Activated naive CD4-positive, alpha-beta T cell treated with anti-CD3 and anti-CD28 coated beads, Interleukin-2, amount 50 U/mL, for 16 hours (primary cell): ENCODE data around the gene GPX7.
"Not testable (repeated sequence)": the region's sequence is repeated elsewhere in the genome, so short reads cannot be mapped to it uniquely, and the experiment has no call there.

ENCODE experiments used
- DNase-seq: peaks from one replicate; pipeline ENCODE4 v3.0.0-alpha.2; 2020

The GPX7 gene

GRCh38 chr1:52601991-52602855 is at the start of gene GPX7:
GPX7 (plus strand) TSS chr1:52602371; CDS start chr1:52602410, 39 bp downstream.
- peak; percentile 62 for DNase-seq

- peak; percentile 79 for DNase-seq
Observed at GRCh38 chr1:52552505-52553361, 49.4 kb upstream of the GPX7 start, which contains the start of gene TUT4. TUT4 (minus strand) TSS chr1:52553092; CDS start chr1:52526280, 26,812 bp downstream.

- DNase-seq: peak; percentile 92
Observed at GRCh38 chr1:52553362-52554266, 48.6 kb upstream of the GPX7 start.

GRCh38 chr1:52554267-52554640 is 47.9 kb upstream of the GPX7 start:
- DNase-seq: no peak

- no peak for DNase-seq
Observed at GRCh38 chr1:52554756-52555155, 47.4 kb upstream of the GPX7 start.

- DNase-seq: no peak
Observed at GRCh38 chr1:52556641-52557360, 45.4 kb upstream of the GPX7 start.

- no peak for DNase-seq
Observed at GRCh38 chr1:52558941-52559340, 43.2 kb upstream of the GPX7 start.

GRCh38 chr1:52559875-52560274 is 42.3 kb upstream of the GPX7 start:
- no peak for DNase-seq

- DNase-seq: no peak
Observed at GRCh38 chr1:52562766-52563165, 39.4 kb upstream of the GPX7 start.

GRCh38 chr1:52567943-52568342 is 34.2 kb upstream of the GPX7 start:
- DNase-seq: no peak

GRCh38 chr1:52569449-52570210 is 32.5 kb upstream of the GPX7 start:
- no peak for DNase-seq

GRCh38 chr1:52571783-52572182 is 30.4 kb upstream of the GPX7 start:
- DNase-seq: no peak

GRCh38 chr1:52572387-52572786 is 29.8 kb upstream of the GPX7 start:
- DNase-seq: no peak

GRCh38 chr1:52574594-52574993 is 27.6 kb upstream of the GPX7 start:
- no peak for DNase-seq

- no peak for DNase-seq
Observed at GRCh38 chr1:52576074-52576473, 26.1 kb upstream of the GPX7 start.

GRCh38 chr1:52578066-52578465 is 24.1 kb upstream of the GPX7 start:
- not testable (repeated sequence) for DNase-seq

GRCh38 chr1:52579415-52579814 is 22.8 kb upstream of the GPX7 start:
- DNase-seq: no peak

- no peak for DNase-seq
Observed at GRCh38 chr1:52580283-52580682, 21.9 kb upstream of the GPX7 start.

- no peak for DNase-seq
Observed at GRCh38 chr1:52582116-52582696, 20.0 kb upstream of the GPX7 start.

GRCh38 chr1:52585474-52585873 is 16.7 kb upstream of the GPX7 start:
- DNase-seq: no peak

- DNase-seq: no peak
Observed at GRCh38 chr1:52588027-52588426, 14.1 kb upstream of the GPX7 start.
